Lower lobe of right lung (tissue), 2 donors: Measurements from ENCODE around the gene PRAC1. TPM values are rescaled to one million over a fixed set of nuclear protein-coding genes. Genes with fewer than 3 reads are reported as not detected.

Experiments
- ATAC-seq, 2 donors: fragments of 200-7000 bp; cut with Tn5 transposase; one replicate each; pipeline ENCODE4 v1.9.1; 2020 to 2022; ENCODE audit warnings: mild to moderate bottlenecking in 2 of 2, moderate library complexity in 2 of 2
- DNase-seq: peaks from one replicate; pipeline ENCODE4 v3.0.0-alpha.2; 2020
- H3K27ac ChIP-seq: fragments of 200-600 bp; one replicate; pipeline ENCODE4 v1.8.0; 2022
- H3K27me3 ChIP-seq: fragments of 200-600 bp; one replicate; pipeline ENCODE4 v1.8.0; 2022; ENCODE audit warnings: low read depth
- H3K36me3 ChIP-seq: fragments of 200-600 bp; one replicate; pipeline ENCODE4 v1.8.0; 2022; ENCODE audit warnings: mild to moderate bottlenecking
- H3K4me1 ChIP-seq: fragments of 200-600 bp; one replicate; pipeline ENCODE4 v1.8.0; 2022
- H3K4me3 ChIP-seq: fragments of 200-600 bp; one replicate; pipeline ENCODE4 v1.8.0; 2022; ENCODE audit warnings: mild to moderate bottlenecking
- H3K9me3 ChIP-seq: fragments of 200-600 bp; one replicate; pipeline ENCODE4 v1.8.0; 2022
- CTCF ChIP-seq: fragments of 200-600 bp; IDR thresholded peaks from one replicate; pipeline ENCODE4 v1.8.0; 2022; ENCODE audit warnings: antibody characterized with exemption, mild to moderate bottlenecking
- intact Hi-C: fragments of 100-400 bp; cut with DNase I; formaldehyde crosslinking; loops from one replicate; pipeline ENCODE4 v1.11.0; 2022
- total RNA-seq: library from RNA; stranded (reverse); fragmentation: NEBNext Ultra II Directional; extraction: Animal tissue kit (Norgen Biotek cat#: 25700); gene quantifications from one replicate; pipeline ENCODE4 v1.2.1, GENCODE V29; 2021
- donor health status: DM: no; HTN: yes; CAD: no; lungs with severe emphysema.

Gene PRAC1
- total RNA-seq, 1 donor from 2014 or later: not detected

GRCh38 chr17:48754500-48755261, 32.4 kb upstream of the PRAC1 start:
- no peak for TF ChIP-seq CTCF
- H3K4me3 ChIP-seq: no peak overlapping the region
- intact Hi-C loops: no loop called here

GRCh38 chr17:48753794-48754499, 31.6 kb upstream of the PRAC1 start:
- intact Hi-C loops: no loop called here
- Histone ChIP-seq H3K27me3 (peaks cover 99% of the 10 kb centered on the region), H3K4me3 (no peak overlapping the region), H3K4me1 (peaks cover 19% of the 10 kb centered on the region), H3K36me3 (no peaks in the 10 kb centered on the region), H3K27ac (no peak overlapping the region), H3K9me3 (no peaks in the 10 kb centered on the region)
- DNase-seq: no peak
- no peak for TF ChIP-seq CTCF
- ATAC-seq: no peak

More at GRCh38 chr17:48754500-48755261, 32.4 kb upstream of the PRAC1 start:
- peaks cover 99% of the 10 kb centered on the region for H3K27me3 ChIP-seq
- DNase-seq (no peak), ATAC-seq (no peak)
- no peak overlapping the region for H3K27ac ChIP-seq
- no peaks in the 10 kb centered on the region for H3K36me3 ChIP-seq
- no peaks in the 10 kb centered on the region for H3K9me3 ChIP-seq
- H3K4me1 ChIP-seq: peaks cover 19% of the 10 kb centered on the region

- ATAC-seq (no peak), DNase-seq (no peak)
- Histone ChIP-seq H3K27me3 (peaks cover 99% of the 10 kb centered on the region), H3K4me1 (peaks cover 20% of the 10 kb centered on the region), H3K4me3 (no peak overlapping the region), H3K36me3 (no peaks in the 10 kb centered on the region), H3K9me3 (no peaks in the 10 kb centered on the region), H3K27ac (no peak overlapping the region)
- no peak for TF ChIP-seq CTCF
- intact Hi-C loops: no loop called here
Measured at GRCh38 chr17:48752399-48753288, 30.3 kb upstream of the PRAC1 start.

GRCh38 chr17:48751733-48752398, 29.5 kb upstream of the PRAC1 start:
- ATAC-seq (no peak), DNase-seq (no peak)
- Histone ChIP-seq H3K9me3 (no peaks in the 10 kb centered on the region), H3K36me3 (no peaks in the 10 kb centered on the region), H3K27me3 (peaks cover 100% of the 10 kb centered on the region), H3K27ac (no peak overlapping the region), H3K4me1 (peaks cover 22% of the 10 kb centered on the region), H3K4me3 (no peak overlapping the region)
- TF ChIP-seq CTCF: no peak
- intact Hi-C loops: no loop called here

- ATAC-seq: no peak
- no peak overlapping the region for H3K4me3 ChIP-seq
- H3K9me3 ChIP-seq: no peaks in the 10 kb centered on the region
- H3K27ac ChIP-seq: no peak overlapping the region
- peaks cover 98% of the 10 kb centered on the region for H3K27me3 ChIP-seq
- H3K4me1 ChIP-seq: peaks cover 22% of the 10 kb centered on the region
- intact Hi-C loops: no loop called here
- no peaks in the 10 kb centered on the region for H3K36me3 ChIP-seq
- TF ChIP-seq CTCF: no peak
- no peak for DNase-seq
Measured at GRCh38 chr17:48751172-48751571, 28.9 kb upstream of the PRAC1 start.
